UCSD-AML1 (cell line): Measurements from ENCODE around the gene NEK11.
A peak's percentile ranks its signal among the peaks of the same experiment; 100 is the strongest.
"Not testable (repeated sequence)": the region's sequence is repeated elsewhere in the genome, so short reads cannot be mapped to it uniquely, and the experiment has no call there.

Source experiments
- DNase-seq: peaks from one replicate; lab custom pipeline; 2025; ENCODE audit not compliant: unreplicated experiment; lab: John Stamatoyannopoulos, UW

Gene NEK11

GRCh38 chr3:131353016-131353877 is 326.6 kb downstream of the NEK11 start:
- DNase-seq = no peak

GRCh38 chr3:131353986-131354385 is 327.3 kb downstream of the NEK11 start:
- DNase-seq = no peak

- DNase-seq = no peak
Observed at GRCh38 chr3:131356006-131356595, 329.4 kb downstream of the NEK11 start.

GRCh38 chr3:131357275-131357674 is 330.6 kb downstream of the NEK11 start:
- no peak for DNase-seq

GRCh38 chr3:131360191-131360755 is 333.6 kb downstream of the NEK11 start:
- no peak for DNase-seq

- peak; percentile 72 for DNase-seq
Observed at GRCh38 chr3:131361066-131361463, 334.4 kb downstream of the NEK11 start.

- no peak for DNase-seq
Observed at GRCh38 chr3:131361464-131362421, 335.1 kb downstream of the NEK11 start.

- no peak for DNase-seq
Observed at GRCh38 chr3:131363275-131363674, 336.6 kb downstream of the NEK11 start.

GRCh38 chr3:131370935-131371687 is 344.4 kb downstream of the NEK11 start:
- no peak for DNase-seq

- DNase-seq = no peak
Observed at GRCh38 chr3:131371688-131372066, 345.0 kb downstream of the NEK11 start.

- no peak for DNase-seq
Observed at GRCh38 chr3:131374741-131375140, 348.1 kb downstream of the NEK11 start.

GRCh38 chr3:131380821-131381444 is 354.3 kb downstream of the NEK11 start:
- DNase-seq = not testable (repeated sequence)

GRCh38 chr3:131381445-131382291 is 355.0 kb downstream of the NEK11 start, which contains the start of gene NUDT16:
TSS of gene NUDT16 (plus strand) at chr3:131381774. CDS start at chr3:131381805, 31 bp downstream.
- peak; percentile 99 for DNase-seq

GRCh38 chr3:131386429-131387165 is 359.9 kb downstream of the NEK11 start:
- DNase-seq = peak; percentile 70

GRCh38 chr3:131387796-131388489 is 361.3 kb downstream of the NEK11 start:
- DNase-seq = no peak

- DNase-seq = no peak
Observed at GRCh38 chr3:131388490-131388799, 361.8 kb downstream of the NEK11 start.

- DNase-seq = no peak
Observed at GRCh38 chr3:131390331-131390730, 363.7 kb downstream of the NEK11 start.

- DNase-seq = no peak
Observed at GRCh38 chr3:131393051-131393450, 366.4 kb downstream of the NEK11 start.
